ENCODE measurements around the gene LASP1. TPM values are rescaled to one million over a fixed set of nuclear protein-coding genes. Genes with fewer than 3 reads are reported as not detected.
"Not testable (repeated sequence)": the region's sequence is repeated elsewhere in the genome, so short reads cannot be mapped to it uniquely, and the experiment has no call there.

Gene LASP1
- total and polyA plus RNA-seq, 8 donors: 33.7 to 183 (median 101) TPM

DNA sequence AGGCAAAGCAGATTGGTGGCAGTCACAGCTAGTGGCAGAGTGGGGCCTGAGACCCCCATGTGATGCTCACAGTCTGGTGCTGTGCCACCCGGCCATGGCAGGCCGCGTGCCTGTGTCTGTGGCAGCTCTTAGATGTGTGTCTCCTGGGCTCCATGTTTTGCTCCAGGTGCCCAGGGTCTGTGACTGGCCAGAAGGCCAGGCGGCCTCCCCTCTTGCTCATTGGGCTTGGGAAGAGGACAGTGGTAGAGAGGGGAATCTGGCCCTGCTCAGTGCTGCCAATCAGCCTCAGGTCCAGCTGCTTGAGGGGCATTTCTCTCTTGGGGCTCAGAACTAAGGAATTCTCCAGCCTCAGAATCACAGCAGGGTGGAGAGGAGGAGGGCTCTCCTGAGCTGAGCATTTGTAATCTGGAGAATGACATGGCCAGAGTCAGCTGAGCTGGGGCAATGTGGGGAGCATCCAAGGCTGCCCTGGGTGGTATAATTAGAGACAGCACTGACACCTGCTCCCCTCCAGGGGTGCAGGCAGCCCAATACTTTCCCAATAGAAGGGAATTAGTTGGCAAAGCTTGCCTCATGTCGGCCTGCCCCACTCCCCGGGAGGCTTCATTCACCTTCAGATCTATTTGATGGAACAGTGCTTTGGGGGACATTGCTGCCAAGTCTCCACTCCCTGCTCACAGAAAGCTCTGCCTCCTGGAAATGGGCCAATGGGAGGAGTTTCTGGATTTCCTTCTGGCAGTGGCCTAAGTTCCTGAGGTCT lies 52.9 kb downstream of the LASP1 start:
- intact Hi-C loops (cut with DNase I; ENCODE audit: low total_unique reads): no loop called here

DNA sequence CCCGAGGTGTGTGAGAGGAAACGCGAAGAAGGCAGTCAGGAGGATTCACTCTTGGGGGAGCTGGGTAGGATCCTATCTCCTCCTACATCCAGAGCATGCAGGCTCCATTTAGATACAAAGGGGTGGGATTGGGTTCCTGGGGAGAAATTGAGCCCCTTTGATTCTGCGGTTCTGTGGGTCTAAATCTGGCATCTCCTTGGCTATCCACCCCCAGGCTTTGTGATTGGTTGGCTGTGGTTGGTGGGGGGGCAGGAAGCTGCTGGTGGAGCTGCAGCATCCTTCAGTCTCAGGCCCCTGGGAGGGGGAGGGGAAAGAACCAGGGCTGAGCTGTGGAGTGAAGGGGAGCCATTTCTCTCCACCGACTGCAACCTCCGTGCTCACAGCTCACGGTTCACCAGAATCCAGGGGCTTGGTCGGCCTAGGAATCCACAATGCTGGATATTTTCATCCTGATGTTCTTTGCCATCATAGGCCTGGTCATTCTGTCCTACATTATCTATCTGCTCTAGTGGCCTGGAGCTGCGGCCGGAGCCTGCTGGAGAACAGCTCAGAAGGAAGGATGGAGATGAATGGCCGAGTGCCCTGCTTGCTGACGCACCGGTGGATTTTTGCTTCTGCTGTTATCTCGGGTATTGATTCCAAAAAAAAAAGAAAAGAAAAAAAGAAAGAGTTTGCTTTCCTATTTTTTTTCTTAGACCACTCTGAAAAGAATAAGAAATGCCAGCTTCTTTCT lies 55.6 kb downstream of the LASP1 start, which contains the start of gene LASP1NB:
Gene LASP1NB (plus strand): TSS at position 352 of the 733 bp plus-strand sequence.
- Histone ChIP-seq H3K4me3 (peak within 1 kb of the TSS in 1 of 4 donors; percentile 24), H3K27ac (peak within 1 kb of the TSS in 4 of 5 donors; percentile 9 to 73 (median 64)), H3K4me1 (peaks cover 19 to 65% (median 45%) of the 10 kb centered on the region in 4 donors), H3K36me3 (peaks cover 0 to 10% (median 4%) of the 10 kb centered on the region in 4 donors), H3K9me3 (no peaks in the 10 kb centered on the region), H3K27me3 (no peaks in the 10 kb centered on the region)
- peak; percentile 25 to 88 for DNase-seq
- intact Hi-C loops (cut with DNase I; ENCODE audit: low total_unique reads): no loop called here
- TF ChIP-seq POLR2AphosphoS5 (IDR thresholded peaks at IDR 0.05) (no peak), EP300 (IDR thresholded peaks at IDR 0.05) (no peak), POLR2A (IDR thresholded peaks at IDR 0.05) (no peak), CTCF (IDR thresholded peaks at IDR 0.05) (no peak)
- WGBS, 5 donors: 48 to 51% (median 50%) methylated on average over 14 of the region's 14 CpGs

More for the DNA sequence above, 52.9 kb downstream of the LASP1 start:
- Histone ChIP-seq H3K4me3 (no peak overlapping the region), H3K9me3 (no peaks in the 10 kb centered on the region), H3K36me3 (peaks cover 23 to 38% (median 31%) of the 10 kb centered on the region in 4 donors), H3K4me1 (peaks cover 19 to 85% (median 56%) of the 10 kb centered on the region in 4 donors), H3K27me3 (no peaks in the 10 kb centered on the region), H3K27ac (peak overlapping the region; percentile 2 to 78 (median 59))
- TF ChIP-seq EP300 (IDR thresholded peaks at IDR 0.05) (no peak), POLR2A (IDR thresholded peaks at IDR 0.05) (no peak), CTCF (IDR thresholded peaks at IDR 0.05) (no peak), POLR2AphosphoS5 (IDR thresholded peaks at IDR 0.05) (no peak)
- peak; percentile 73 to 91 for DNase-seq
- WGBS, 5 donors: 44 to 64% (median 48%) methylated on average over 6 of the region's 6 CpGs

DNA sequence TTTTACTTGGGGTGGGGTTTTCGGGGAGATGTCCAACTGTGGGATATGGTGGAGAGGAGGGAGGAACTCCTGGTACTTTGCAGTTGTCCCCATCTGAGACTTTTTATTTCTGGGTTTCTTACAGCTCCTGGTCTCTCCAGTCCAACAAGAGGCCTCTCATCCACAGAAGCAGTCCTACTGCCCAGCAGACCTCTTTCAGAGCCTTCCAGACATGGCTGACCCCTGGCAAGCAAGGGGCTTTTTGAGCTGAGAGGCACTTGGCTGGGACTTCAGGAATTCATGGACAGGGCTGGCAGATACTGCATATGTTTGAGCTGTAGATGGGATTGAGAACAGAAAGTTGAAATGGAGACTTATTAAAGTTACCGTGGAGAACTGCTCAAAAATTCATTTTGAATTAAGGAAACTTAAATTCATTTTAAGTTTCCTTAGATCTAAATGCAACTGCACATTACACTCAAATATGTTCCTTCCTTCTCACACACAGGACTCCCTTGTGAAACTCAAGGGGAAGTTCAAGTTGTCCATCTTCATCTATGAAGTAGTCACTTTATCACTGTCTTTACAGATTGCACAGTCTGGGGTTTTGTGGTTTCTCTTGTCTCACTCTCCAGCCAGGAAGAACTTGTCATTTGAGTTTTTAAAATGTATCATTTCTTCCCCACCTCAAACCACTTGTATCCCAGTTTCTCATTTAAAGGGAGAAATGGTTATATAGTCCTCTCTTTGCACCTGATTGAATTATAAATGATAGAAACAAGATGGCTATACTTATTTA lies 56.6 kb downstream of the LASP1 start:
- Histone ChIP-seq H3K27me3 (no peaks in the 10 kb centered on the region), H3K4me3 (no peak overlapping the region), H3K9me3 (no peaks in the 10 kb centered on the region), H3K27ac (peak overlapping the region in 4 of 5 donors; percentile 9 to 73 (median 64)), H3K4me1 (peaks cover 19 to 55% (median 36%) of the 10 kb centered on the region in 4 donors), H3K36me3 (no peaks in the 10 kb centered on the region)
- peak; percentile 19 to 41 for DNase-seq
- 58 to 77% (median 63%) methylated on average over 2 of the region's 2 CpGs for WGBS, 5 donors
- intact Hi-C loops (cut with DNase I; ENCODE audit: low total_unique reads): no loop called here
- TF ChIP-seq POLR2AphosphoS5 (IDR thresholded peaks at IDR 0.05): no peak
- no peak for TF ChIP-seq CTCF (IDR thresholded peaks at IDR 0.05)
- TF ChIP-seq POLR2A (IDR thresholded peaks at IDR 0.05): no peak
- no peak for TF ChIP-seq EP300 (IDR thresholded peaks at IDR 0.05)

DNA sequence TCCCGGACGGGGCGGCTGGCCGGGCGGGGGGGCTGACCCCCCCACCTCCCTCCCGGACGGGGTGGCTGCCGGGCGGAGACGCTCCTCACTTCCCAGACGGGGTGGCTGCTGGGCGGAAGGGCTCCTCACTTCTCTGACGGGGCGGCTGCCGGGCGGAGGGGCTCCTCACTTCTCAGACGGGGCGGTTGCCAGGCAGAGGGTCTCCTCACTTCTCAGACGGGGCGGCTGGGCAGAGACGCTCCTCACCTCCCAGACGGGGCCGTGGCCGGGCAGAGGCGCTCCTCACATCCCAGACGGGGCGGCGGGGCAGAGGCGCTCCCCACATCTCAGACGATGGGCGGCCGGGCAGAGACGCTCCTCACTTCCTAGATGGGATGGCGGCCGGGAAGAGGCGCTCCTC lies 60.9 kb downstream of the LASP1 start:
- intact Hi-C loops (cut with DNase I; ENCODE audit: low total_unique reads); DNase-seq; H3K27ac ChIP-seq; H3K27me3 ChIP-seq; H3K9me3 ChIP-seq; H3K36me3 ChIP-seq; H3K4me3 ChIP-seq: not testable (repeated sequence)
- peaks cover 0 to 22% (median 10%) of the 10 kb centered on the region in 4 donors for H3K4me1 ChIP-seq
- 95 to 98% (median 95%) methylated on average over 7 to 25 of the region's 36 CpGs; no CpG with 5 or more reads in 2 of the 5 donors for WGBS, 5 donors

- H3K27me3 ChIP-seq; H3K4me3 ChIP-seq; H3K36me3 ChIP-seq; H3K27ac ChIP-seq; DNase-seq; H3K9me3 ChIP-seq; intact Hi-C loops (cut with DNase I; ENCODE audit: low total_unique reads); H3K4me1 ChIP-seq: not testable (repeated sequence)
- 72 to 82% (median 73%) methylated on average over 9 of the region's 9 CpGs for WGBS, 5 donors
Measured at GRCh38 chr17:38933962-38934361, 64.1 kb downstream of the LASP1 start.
